ENCODE results near the gene SLC25A34.

Gene SLC25A34

GRCh38 chr1:15730936-15731335 lies 5.1 kb upstream of the SLC25A34 start:
- POLR2A ChIA-PET: no interaction called here
- H3K36me3 ChIP-seq (ENCODE audit: control insufficient read depth in 2 of 2, insufficient read depth in 1 of 2, low read length in 2 of 2): peaks cover 0 to 93% of the 10 kb centered on the region in 2 experiments; a peak in 1 of 3 replicates
- CTCF ChIA-PET: interaction anchor here (2.7 kb wide), 1 partner anchor 10 kb away, joined by 15 read pairs; no protein-coding TSS in a partner anchor
- H3K27ac ChIP-seq (ENCODE audit: extremely low read depth, low read depth, low read length): no peak overlapping the region
- H3K4me1 ChIP-seq (ENCODE audit: control insufficient read depth, insufficient read depth, low read length): no peaks in the 10 kb centered on the region
- H3K9me3 ChIP-seq (ENCODE audit: control insufficient read depth, insufficient read depth, low read depth, low read length): no peaks in the 10 kb centered on the region
- no peak overlapping the region for H3K4me3 ChIP-seq (ENCODE audit: low read depth, low read length)
- TF ChIP-seq ZNF169 (tag by site-specific recombination; IDR thresholded peaks at IDR 0.05): no peak
- TF ChIP-seq ZNF423 (tag by site-specific recombination; IDR thresholded peaks at IDR 0.05): no peak
- no peak for TF ChIP-seq ZSCAN5A (tag by site-specific recombination; IDR thresholded peaks at IDR 0.05)
- TF ChIP-seq ZNF561 (tag by site-specific recombination; IDR thresholded peaks at IDR 0.05; ENCODE audit: borderline replicate concordance): no peak
- TF ChIP-seq TCF7L2 (IDR thresholded peaks at IDR 0.05; ENCODE audit: borderline replicate concordance, low read depth, low read length): no peak
- no peak for TF ChIP-seq ZSCAN18 (tag by site-specific recombination; IDR thresholded peaks at IDR 0.05)
- no peak for TF ChIP-seq ZNF560 (tag by site-specific recombination; IDR thresholded peaks at IDR 0.05; ENCODE audit: borderline replicate concordance)
- no peak for TF ChIP-seq ZNF132 (tag by site-specific recombination; IDR thresholded peaks at IDR 0.05; ENCODE audit: borderline replicate concordance)
- no peak for TF ChIP-seq ZNF157 (tag by site-specific recombination; IDR thresholded peaks at IDR 0.05)
- no peak for TF ChIP-seq ZFP37 (tag by site-specific recombination; IDR thresholded peaks at IDR 0.05)
- no peak for TF ChIP-seq ZBTB44 (tag by site-specific recombination; IDR thresholded peaks at IDR 0.05)
- TF ChIP-seq ZNF112 (tag by site-specific recombination; IDR thresholded peaks at IDR 0.05): no peak
- no peak for TF ChIP-seq GLIS1 (tag by site-specific recombination; IDR thresholded peaks at IDR 0.05)

- Histone ChIP-seq H3K9me3 (ENCODE audit: control insufficient read depth, insufficient read depth, low read depth, low read length) (no peaks in the 10 kb centered on the region), H3K4me3 (ENCODE audit: low read depth, low read length) (no peak overlapping the region), H3K27ac (ENCODE audit: extremely low read depth, low read depth, low read length) (no peak overlapping the region), H3K36me3 (ENCODE audit: control insufficient read depth in 2 of 2, insufficient read depth in 1 of 2, low read length in 2 of 2) (peaks cover 0 to 82% of the 10 kb centered on the region in 2 experiments; a peak in 1 of 3 replicates), H3K4me1 (ENCODE audit: control insufficient read depth, insufficient read depth, low read length) (no peaks in the 10 kb centered on the region)
- TF ChIP-seq HOXA7 (CRISPR knock-in tag; IDR thresholded peaks at IDR 0.05; ENCODE audit: borderline replicate concordance) (peak; percentile 92), GLIS1 (tag by site-specific recombination; IDR thresholded peaks at IDR 0.05) (peak; percentile 63), ZBTB48 (tag by site-specific recombination; IDR thresholded peaks at IDR 0.05) (0 out of 2 replicates have a peak, but pooled peaks have one; percentile 31), REPIN1 (tag by site-specific recombination; IDR thresholded peaks at IDR 0.05; ENCODE audit: low read depth) (no peak)
- ChIA-PET POLR2A (no interaction called here), CTCF (interaction anchor here (2.7 kb wide), 1 partner anchor 9 kb away, joined by 15 read pairs; no protein-coding TSS in a partner anchor)
These were observed 4.0 kb upstream of the SLC25A34 start for GRCh38 chr1:15731735-15732685.

Data from HEK293 (cell line).